IPS-18a (cell line): ENCODE data around the gene SEMA6C.

Source experiments
- H3K27ac ChIP-seq: one replicate; pipeline ENCODE4 v1.5.1; 2013; ENCODE audit warnings: low read length
- H3K27me3 ChIP-seq: one replicate; pipeline ENCODE4 v1.6.1; 2013; ENCODE audit warnings: mild to moderate bottlenecking, low read length; ENCODE audit not compliant: control insufficient read depth, insufficient read depth
- H3K36me3 ChIP-seq: one replicate; pipeline ENCODE4 v1.6.1; 2013; ENCODE audit warnings: low read depth, low read length; ENCODE audit not compliant: control insufficient read depth
- H3K4me1 ChIP-seq: one replicate; pipeline ENCODE4 v1.6.1; 2013; ENCODE audit warnings: low read depth, low read length; ENCODE audit not compliant: control insufficient read depth
- H3K4me3 ChIP-seq: one replicate; pipeline ENCODE4 v1.5.1; 2013; ENCODE audit warnings: low read length
- H3K9ac ChIP-seq: one replicate; pipeline ENCODE4 v1.6.1; 2013; ENCODE audit warnings: mild to moderate bottlenecking, low read length, moderate library complexity
- H3K9me3 ChIP-seq: one replicate; pipeline ENCODE4 v1.6.1; 2013; ENCODE audit warnings: low read depth, low read length; ENCODE audit not compliant: control insufficient read depth

The SEMA6C gene

DNA sequence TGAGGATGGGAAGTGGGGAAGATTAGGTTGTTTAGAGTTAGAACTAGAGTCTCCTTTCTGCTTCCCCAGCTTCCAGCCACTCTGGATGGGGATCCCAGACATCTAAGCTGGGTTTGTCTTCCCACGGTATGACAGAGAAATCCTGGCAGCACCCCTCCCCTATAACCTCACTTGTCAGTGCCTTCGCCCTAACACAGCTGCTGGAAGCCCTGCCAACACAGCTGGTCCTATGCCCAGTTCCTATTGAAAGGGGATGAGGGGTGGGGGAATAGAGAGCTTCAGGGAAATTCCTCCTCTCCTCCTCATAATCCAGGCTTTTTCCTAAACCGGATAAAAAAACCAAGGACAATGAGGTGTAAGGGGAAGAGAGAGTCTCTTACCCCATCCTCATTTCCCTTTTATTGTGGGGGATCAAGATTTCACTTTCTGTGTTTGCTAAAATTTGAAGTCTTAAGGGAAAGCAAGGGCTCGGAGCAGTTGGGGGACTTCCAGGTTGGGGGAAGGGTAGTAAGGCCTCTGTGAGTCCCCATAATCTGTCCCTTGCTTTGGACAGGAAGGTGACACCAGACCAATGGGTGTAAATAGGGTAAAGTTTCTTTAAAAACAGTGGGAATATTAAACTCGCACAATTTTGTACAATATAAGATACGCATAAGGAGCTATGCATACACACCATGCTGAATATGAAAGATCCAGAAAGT lies 28.8 kb upstream of the SEMA6C start:
- no peak overlapping the region for H3K4me3 ChIP-seq
- H3K36me3 ChIP-seq = peaks cover 39% of the 10 kb centered on the region
- H3K27ac ChIP-seq = no peak overlapping the region
- H3K4me1 ChIP-seq = no peaks in the 10 kb centered on the region
- no peak overlapping the region for H3K9ac ChIP-seq
- no peaks in the 10 kb centered on the region for H3K9me3 ChIP-seq
- no peaks in the 10 kb centered on the region for H3K27me3 ChIP-seq

DNA sequence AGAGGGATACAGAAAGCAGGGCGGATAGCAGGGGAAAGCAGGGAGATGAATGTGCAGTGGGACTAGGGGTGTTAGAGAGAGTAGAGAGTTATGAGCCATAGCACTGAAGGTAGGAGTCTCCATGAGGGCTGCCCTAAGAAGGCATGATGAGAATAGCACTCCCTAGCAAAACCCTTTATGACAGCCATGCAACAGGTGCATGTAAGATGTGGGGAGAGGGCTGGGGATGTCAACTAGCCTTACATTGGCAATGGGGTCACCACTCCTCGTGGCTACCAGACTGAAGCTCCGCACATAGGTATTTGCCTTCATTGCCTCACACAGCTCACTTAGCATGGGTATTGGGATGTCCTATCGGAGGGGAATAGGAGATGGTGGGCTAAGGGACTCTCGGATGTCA lies 24.8 kb upstream of the SEMA6C start:
- no peak overlapping the region for H3K27ac ChIP-seq
- H3K4me3 ChIP-seq = no peak overlapping the region
- peaks cover 22% of the 10 kb centered on the region for H3K36me3 ChIP-seq
- no peaks in the 10 kb centered on the region for H3K27me3 ChIP-seq
- no peak overlapping the region for H3K9ac ChIP-seq
- H3K4me1 ChIP-seq = peaks cover 3% of the 10 kb centered on the region
- H3K9me3 ChIP-seq = no peaks in the 10 kb centered on the region

DNA sequence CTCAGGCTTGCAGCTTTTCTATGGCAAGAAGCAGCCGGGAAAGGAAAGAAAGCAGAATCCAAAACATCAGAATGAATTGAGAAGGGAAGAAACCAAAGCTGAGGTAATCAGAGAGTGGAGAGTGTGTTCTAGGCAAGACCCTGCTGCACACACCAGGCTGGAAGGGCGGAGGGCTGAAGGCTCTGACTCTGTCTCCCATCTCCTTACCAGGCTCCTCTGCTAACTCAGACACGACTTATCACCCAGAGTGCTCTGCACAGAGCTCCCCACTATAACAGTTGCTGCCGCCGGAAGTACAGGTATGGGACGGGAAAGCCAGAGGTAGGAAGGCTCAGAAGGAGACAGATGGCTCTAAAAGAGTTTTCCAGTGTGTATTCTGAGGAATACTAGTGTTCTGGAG lies 20.7 kb upstream of the SEMA6C start:
- H3K9me3 ChIP-seq = no peaks in the 10 kb centered on the region
- H3K4me1 ChIP-seq = peaks cover 10% of the 10 kb centered on the region
- peak overlapping the region; percentile 87 for H3K9ac ChIP-seq
- H3K27me3 ChIP-seq = no peaks in the 10 kb centered on the region
- peaks cover 12% of the 10 kb centered on the region for H3K36me3 ChIP-seq
- no peak overlapping the region for H3K27ac ChIP-seq
- peak overlapping the region; percentile 91 for H3K4me3 ChIP-seq

DNA sequence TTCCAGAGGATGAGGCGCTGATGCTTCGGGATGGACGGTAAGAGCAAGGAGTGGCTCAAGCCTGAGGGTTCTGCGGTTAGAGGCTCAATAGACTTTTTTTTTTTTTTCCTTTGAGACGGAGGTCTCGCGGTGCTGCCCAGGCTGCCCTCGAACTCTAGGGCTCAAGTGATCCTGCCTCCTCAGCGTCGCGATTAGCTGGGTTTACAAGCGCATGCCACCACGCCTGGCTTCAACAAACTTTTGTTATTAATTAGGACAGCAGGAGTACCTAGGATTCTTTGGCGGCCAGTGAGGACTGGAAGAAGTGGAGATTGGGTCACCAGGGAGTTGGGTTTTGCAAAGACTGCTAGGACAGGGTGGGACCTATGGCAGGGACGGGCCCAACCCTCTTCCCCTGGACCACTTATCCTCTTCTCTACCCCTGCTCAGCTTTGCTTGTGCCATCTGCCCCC lies 20.1 kb upstream of the SEMA6C start:
- H3K4me1 ChIP-seq = peaks cover 10% of the 10 kb centered on the region
- H3K4me3 ChIP-seq = peak overlapping the region; percentile 91
- H3K27ac ChIP-seq = peak overlapping the region; percentile 12
- peaks cover 13% of the 10 kb centered on the region for H3K36me3 ChIP-seq
- no peaks in the 10 kb centered on the region for H3K9me3 ChIP-seq
- H3K27me3 ChIP-seq = no peaks in the 10 kb centered on the region
- H3K9ac ChIP-seq = peak overlapping the region; percentile 87

DNA sequence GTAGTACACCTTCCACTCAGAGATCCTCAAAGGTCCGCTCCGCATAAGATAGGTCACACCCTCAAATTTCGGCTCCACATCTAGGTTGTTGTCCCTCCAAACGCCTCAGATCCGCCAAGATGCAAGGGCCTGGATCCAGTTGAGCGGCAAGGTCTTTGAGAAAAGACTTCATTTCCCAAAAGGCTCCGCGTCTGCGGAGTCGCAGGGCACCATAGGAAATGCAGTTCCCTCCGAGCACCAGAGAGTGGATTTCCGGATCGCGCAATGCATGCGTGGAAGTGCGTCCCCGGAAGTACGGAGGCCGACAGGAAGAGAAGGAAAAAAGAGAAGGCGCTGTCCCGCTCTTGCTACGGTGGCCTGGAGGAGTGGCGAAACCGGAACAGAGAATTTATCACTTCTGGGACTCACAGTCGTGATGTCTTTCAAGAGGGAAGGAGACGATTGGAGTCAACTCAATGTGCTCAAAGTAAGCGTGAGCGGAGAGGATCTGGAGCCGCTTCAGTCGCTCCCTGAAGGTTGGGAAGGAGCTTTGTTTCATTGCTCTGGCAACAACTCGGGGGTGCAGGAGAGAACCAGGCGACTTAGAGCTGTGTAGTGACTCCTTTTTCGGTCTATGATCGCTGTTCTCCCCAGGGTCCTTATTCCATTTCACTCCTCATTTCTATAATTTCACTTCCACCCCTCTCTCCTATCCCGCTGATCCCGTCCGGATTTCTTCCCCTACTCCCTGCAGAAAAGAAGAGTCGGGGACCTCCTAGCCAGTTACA lies 19.5 kb upstream of the SEMA6C start, which contains the start of the genes LYSMD1 and SCNM1:
LYSMD1 (minus strand) TSS at position 165 of the 767 bp plus-strand sequence. CDS start 644 bp downstream, outside the sequence.
SCNM1 (plus strand) TSS at position 407 of the 767 bp plus-strand sequence; CDS start at position 416, 9 bp downstream.
- peak within 1 kb of the TSS; percentile 91 for H3K4me3 ChIP-seq
- H3K36me3 ChIP-seq = peaks cover 15% of the 10 kb centered on the region
- no peaks in the 10 kb centered on the region for H3K9me3 ChIP-seq
- peaks cover 10% of the 10 kb centered on the region for H3K4me1 ChIP-seq
- no peaks in the 10 kb centered on the region for H3K27me3 ChIP-seq
- peak within 1 kb of the TSS; percentile 38 for H3K27ac ChIP-seq
- peak within 1 kb of the TSS; percentile 87 for H3K9ac ChIP-seq

DNA sequence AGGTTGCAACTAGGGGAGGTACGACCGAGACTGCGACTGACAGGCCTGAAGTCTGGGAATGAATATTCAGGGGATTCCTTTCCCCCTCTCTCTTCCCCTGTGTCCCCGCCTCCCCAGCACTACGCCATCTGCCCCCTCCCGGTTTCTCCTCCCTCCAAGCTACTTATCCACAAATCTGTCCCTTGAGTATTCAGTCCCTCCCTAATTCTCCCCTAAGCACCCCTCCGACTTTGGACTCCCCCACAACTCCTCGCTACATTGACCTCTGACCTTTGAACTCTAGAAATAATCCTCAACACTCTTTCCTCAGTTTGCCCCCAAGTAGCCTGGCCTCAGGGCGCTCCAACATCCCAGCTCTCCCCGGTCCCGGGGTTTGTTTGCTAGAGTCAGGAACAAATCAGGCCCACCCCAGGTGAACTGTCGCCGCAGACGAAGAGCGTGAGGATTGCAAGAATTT lies 18.9 kb upstream of the SEMA6C start:
- Histone ChIP-seq H3K27ac (peak overlapping the region; percentile 38), H3K9me3 (no peaks in the 10 kb centered on the region), H3K9ac (peak overlapping the region; percentile 55), H3K4me3 (peak overlapping the region; percentile 91), H3K36me3 (peaks cover 15% of the 10 kb centered on the region), H3K4me1 (peaks cover 10% of the 10 kb centered on the region), H3K27me3 (no peaks in the 10 kb centered on the region)

DNA sequence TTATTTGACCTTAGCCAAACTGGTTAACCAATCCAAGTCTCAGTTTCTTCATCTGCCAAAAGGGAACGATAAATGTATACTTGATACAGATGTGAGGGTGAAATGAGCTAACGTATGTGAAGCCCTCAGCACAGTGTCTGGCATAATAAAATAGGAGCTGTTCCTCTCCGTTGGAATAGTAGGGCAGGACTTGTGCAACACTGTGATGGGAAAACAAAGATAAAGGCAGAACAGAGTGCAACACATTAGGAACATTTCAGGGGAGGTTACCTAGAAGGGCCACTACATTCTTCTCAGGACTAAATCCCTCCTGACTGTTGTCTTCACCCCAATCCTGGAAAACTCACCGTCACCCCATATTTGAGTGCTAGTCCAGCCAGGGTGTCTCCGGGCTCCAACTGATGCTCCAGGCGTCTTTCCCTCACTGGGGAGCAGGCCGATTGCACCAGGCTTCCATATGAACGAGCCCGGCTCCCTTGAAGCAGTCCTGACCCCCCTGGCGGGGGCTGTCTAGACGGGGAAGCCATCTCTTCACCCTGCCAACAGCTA lies 18.4 kb upstream of the SEMA6C start:
- peaks cover 10% of the 10 kb centered on the region for H3K4me1 ChIP-seq
- H3K36me3 ChIP-seq = peaks cover 15% of the 10 kb centered on the region
- H3K27me3 ChIP-seq = no peaks in the 10 kb centered on the region
- peak overlapping the region; percentile 91 for H3K4me3 ChIP-seq
- H3K27ac ChIP-seq = no peak overlapping the region
- H3K9me3 ChIP-seq = no peaks in the 10 kb centered on the region
- peak overlapping the region; percentile 55 for H3K9ac ChIP-seq

DNA sequence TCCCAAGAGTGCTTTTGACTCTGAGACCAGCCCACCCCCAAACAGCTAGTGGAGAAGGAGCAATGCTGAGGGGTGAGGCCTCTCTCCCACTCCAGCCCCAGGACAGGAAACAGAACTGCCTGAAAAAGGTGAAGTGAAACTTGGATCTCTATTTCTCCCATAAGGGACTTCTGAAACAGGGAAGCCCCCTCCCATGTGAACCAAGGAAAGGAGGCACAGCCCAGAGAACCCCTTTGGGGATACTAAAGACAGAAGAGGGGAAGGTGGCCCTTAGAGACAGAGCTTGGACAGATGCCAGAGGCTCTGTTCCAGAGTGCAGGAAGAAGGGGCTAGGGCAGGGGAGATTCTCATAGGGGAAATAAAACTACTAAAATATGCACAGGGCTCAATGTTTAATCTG lies 12.9 kb upstream of the SEMA6C start:
- Histone ChIP-seq H3K36me3 (peaks cover 9% of the 10 kb centered on the region), H3K9ac (no peak overlapping the region), H3K4me3 (no peak overlapping the region), H3K4me1 (peaks cover 2% of the 10 kb centered on the region), H3K9me3 (no peaks in the 10 kb centered on the region), H3K27me3 (no peaks in the 10 kb centered on the region), H3K27ac (no peak overlapping the region)

DNA sequence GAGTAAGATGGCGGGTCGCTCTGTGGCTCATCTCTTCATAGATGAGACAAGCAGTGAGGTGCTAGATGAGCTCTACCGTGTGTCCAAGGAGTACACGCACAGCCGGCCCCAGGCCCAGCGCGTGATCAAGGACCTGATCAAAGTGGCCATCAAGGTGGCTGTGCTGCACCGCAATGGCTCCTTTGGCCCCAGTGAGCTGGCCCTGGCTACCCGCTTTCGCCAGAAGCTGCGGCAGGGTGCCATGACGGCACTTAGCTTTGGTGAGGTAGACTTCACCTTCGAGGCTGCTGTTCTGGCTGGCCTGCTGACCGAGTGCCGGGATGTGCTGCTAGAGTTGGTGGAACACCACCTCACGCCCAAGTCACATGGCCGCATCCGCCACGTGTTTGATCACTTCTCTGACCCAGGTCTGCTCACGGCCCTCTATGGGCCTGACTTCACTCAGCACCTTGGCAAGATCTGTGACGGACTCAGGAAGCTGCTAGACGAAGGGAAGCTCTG lies 12.4 kb upstream of the SEMA6C start:
- H3K9me3 ChIP-seq = no peaks in the 10 kb centered on the region
- H3K27me3 ChIP-seq = no peaks in the 10 kb centered on the region
- H3K9ac ChIP-seq = no peak overlapping the region
- H3K4me3 ChIP-seq = no peak overlapping the region
- peaks cover 9% of the 10 kb centered on the region for H3K36me3 ChIP-seq
- no peaks in the 10 kb centered on the region for H3K4me1 ChIP-seq
- no peak overlapping the region for H3K27ac ChIP-seq

DNA sequence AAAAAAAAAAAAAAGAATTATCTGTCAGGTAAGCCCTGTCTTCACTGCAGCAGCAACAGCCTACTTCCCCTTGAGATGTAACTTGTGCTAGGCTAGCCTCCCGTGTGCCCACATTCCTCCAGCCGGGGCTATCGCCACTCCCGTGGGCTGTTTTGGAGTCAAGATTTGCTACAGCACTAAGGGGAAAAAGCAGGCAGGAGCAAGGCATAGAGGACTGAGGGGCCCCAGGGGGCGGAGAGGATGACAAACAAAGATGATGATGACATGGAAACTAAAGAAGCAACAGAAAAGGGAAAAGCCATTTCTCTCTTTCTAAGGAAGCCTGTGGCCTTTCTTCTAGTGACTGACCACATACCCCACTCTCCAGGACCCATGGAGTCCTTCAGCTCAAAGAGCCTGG lies 11.9 kb upstream of the SEMA6C start:
- Histone ChIP-seq H3K4me1 (no peaks in the 10 kb centered on the region), H3K9ac (no peak overlapping the region), H3K4me3 (no peak overlapping the region), H3K27me3 (no peaks in the 10 kb centered on the region), H3K27ac (no peak overlapping the region), H3K9me3 (no peaks in the 10 kb centered on the region), H3K36me3 (peaks cover 9% of the 10 kb centered on the region)

DNA sequence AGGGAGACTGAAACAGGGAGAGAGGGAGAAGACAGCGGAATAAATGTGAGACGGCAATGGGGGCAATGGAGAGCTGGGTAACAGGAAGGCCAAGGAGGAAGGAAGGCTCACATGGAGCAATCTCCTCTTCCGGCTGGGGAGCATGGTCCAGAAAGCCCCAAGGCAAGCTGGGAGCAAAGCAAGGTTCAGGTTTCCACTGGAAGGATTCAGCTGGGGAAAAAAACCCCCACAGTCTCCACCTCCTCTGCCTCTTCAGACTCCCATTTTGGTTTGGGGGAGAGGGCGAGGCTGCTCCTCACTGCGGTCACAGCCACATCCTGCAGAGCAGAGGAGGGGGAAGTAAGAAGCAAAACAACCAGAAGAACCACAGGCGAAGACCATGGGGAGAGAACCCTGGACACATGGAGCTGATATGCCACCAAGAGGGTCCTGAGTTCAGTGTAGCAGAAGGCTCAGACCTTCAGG lies 10.7 kb upstream of the SEMA6C start:
- H3K9me3 ChIP-seq = no peaks in the 10 kb centered on the region
- no peak overlapping the region for H3K4me3 ChIP-seq
- no peak overlapping the region for H3K9ac ChIP-seq
- H3K36me3 ChIP-seq = peaks cover 9% of the 10 kb centered on the region
- H3K27me3 ChIP-seq = no peaks in the 10 kb centered on the region
- no peaks in the 10 kb centered on the region for H3K4me1 ChIP-seq
- no peak overlapping the region for H3K27ac ChIP-seq
